PFSK-1 (cell line): Measurements from ENCODE around the gene ZFAND3.

Source experiments
- FOXP2 ChIP-seq: optimal IDR thresholded peaks from 2 replicates; pipeline ENCODE3; 2011; ENCODE audit warnings: borderline replicate concordance, control low read depth, inconsistent platforms; ENCODE audit not compliant: insufficient read depth; ENCODE audit errors: extremely low read length, extremely low read depth
- POLR2AphosphoS5 ChIP-seq: IDR thresholded peaks from 2 replicates; pipeline ENCODE4 v1.6.1; 2012; ENCODE audit warnings: low read depth, mild to moderate bottlenecking, control low read depth, low read length, moderate library complexity
- REST ChIP-seq, 2 experiments: IDR thresholded peaks; 2 replicates each; pipeline versions ENCODE4 v1.6.1 to v1.8.0; 2011 to 2012; ENCODE audit warnings: low read depth in 2 of 2, low read length in 2 of 2, control low read depth in 1 of 2, inconsistent platforms in 1 of 2, mild to moderate bottlenecking in 1 of 2, moderate library complexity in 1 of 2; ENCODE audit not compliant: insufficient read depth in 1 of 2
- SIN3A ChIP-seq: IDR thresholded peaks from 2 replicates; pipeline ENCODE4 v1.6.1; 2012; ENCODE audit warnings: mild to moderate bottlenecking, low read length, moderate library complexity, borderline replicate concordance; ENCODE audit not compliant: insufficient read depth
- TAF1 ChIP-seq: IDR thresholded peaks from 2 replicates; pipeline ENCODE4 v1.6.1; 2012; ENCODE audit warnings: low read length, control low read depth, borderline replicate concordance; ENCODE audit not compliant: insufficient read depth

ZFAND3 gene

GRCh38 chr6:38119516-38119915 lies 300.0 kb downstream of the ZFAND3 start:
- TF ChIP-seq TAF1: no peak
- no peak for TF ChIP-seq REST (IDR thresholded peaks at IDR 0.05; ENCODE audit: insufficient read depth in 1 of 2, low read depth in 2 of 2, low read length in 2 of 2)

DNA sequence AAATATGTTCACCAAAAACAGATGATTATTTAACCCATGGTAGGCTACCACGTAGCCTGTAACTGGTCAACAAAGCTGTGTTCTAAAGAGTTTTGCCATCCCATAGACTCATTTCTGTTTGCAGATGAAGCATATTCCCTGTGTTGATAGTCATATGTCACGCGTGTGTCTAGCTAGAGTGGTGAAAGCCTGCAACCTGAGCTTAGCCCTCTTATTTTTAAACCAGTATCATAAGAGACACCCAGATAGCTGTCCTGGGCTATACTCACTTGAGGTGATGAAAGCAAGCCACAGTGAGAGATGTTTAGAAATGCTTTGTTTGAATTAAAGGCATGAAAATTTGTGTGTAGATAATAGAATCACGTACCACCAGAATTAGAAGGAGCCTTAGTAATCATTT lies 307.8 kb downstream of the ZFAND3 start:
- no peak for TF ChIP-seq REST (IDR thresholded peaks at IDR 0.05; ENCODE audit: insufficient read depth in 1 of 2, low read depth in 2 of 2, low read length in 2 of 2)
- TF ChIP-seq TAF1: no peak
- TF ChIP-seq FOXP2: no peak
- TF ChIP-seq POLR2AphosphoS5: no peak
- no peak for TF ChIP-seq SIN3A

GRCh38 chr6:38131527-38131965 lies 312.0 kb downstream of the ZFAND3 start:
- TF ChIP-seq REST (IDR thresholded peaks at IDR 0.05; ENCODE audit: insufficient read depth in 1 of 2, low read depth in 2 of 2, low read length in 2 of 2) (no peak), SIN3A (no peak), POLR2AphosphoS5 (no peak), FOXP2 (no peak), TAF1 (no peak)

GRCh38 chr6:38133932-38134703 lies 314.6 kb downstream of the ZFAND3 start:
- TF ChIP-seq POLR2AphosphoS5: no peak
- TF ChIP-seq REST (IDR thresholded peaks at IDR 0.05; ENCODE audit: insufficient read depth in 1 of 2, low read depth in 2 of 2, low read length in 2 of 2): no peak
- no peak for TF ChIP-seq TAF1
- TF ChIP-seq SIN3A: no peak
- TF ChIP-seq FOXP2: no peak

DNA sequence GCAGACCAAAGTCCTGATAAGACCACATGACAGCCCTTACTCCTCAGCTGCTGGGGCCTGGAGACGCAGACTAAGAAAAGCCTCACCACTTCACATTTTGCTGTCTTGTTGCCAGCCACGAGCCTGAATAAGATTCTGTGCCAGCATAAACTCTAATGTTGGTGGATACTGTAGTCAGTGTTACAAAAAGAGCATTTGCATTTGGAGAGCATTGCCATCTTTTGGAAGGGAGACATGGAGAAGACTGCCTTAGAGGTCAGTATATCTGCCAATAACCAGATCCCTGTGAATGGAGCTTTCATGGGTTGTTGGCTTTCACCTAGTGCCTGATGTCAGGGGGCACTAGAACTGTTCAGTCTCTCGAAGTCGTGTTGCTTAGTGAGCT lies 315.2 kb downstream of the ZFAND3 start:
- TF ChIP-seq FOXP2: no peak
- TF ChIP-seq REST (IDR thresholded peaks at IDR 0.05; ENCODE audit: insufficient read depth in 1 of 2, low read depth in 2 of 2, low read length in 2 of 2): no peak
- TF ChIP-seq SIN3A: no peak
- no peak for TF ChIP-seq POLR2AphosphoS5
- TF ChIP-seq TAF1: no peak
